Skeletal muscle satellite cell (primary cell): ENCODE data around the gene CEP83. TPM values are rescaled to one million over a fixed set of nuclear protein-coding genes. Genes with fewer than 3 reads are reported as not detected.

Source experiments
- H3K27me3 ChIP-seq: 2 replicates; pipeline ENCODE4 v1.7.0; 2013; ENCODE audit warnings: low read length; ENCODE audit not compliant: control insufficient read depth, insufficient read depth
- H3K36me3 ChIP-seq: 2 replicates; pipeline ENCODE4 v1.7.0; 2013; ENCODE audit warnings: mild to moderate bottlenecking, control low read depth, low read length; ENCODE audit not compliant: insufficient read depth
- H3K4me1 ChIP-seq: 2 replicates; pipeline ENCODE4 v1.7.0; 2013; ENCODE audit warnings: low read length; ENCODE audit not compliant: control insufficient read depth, insufficient read depth
- H3K4me2 ChIP-seq: 2 replicates; pipeline ENCODE4 v1.7.0; 2013; ENCODE audit warnings: mild to moderate bottlenecking, low read length
- H3K4me3 ChIP-seq: 2 replicates; pipeline ENCODE4 v1.7.0; 2013; ENCODE audit warnings: low read length
- H3K9ac ChIP-seq: 2 replicates; pipeline ENCODE4 v1.7.0; 2013; ENCODE audit warnings: mild to moderate bottlenecking, low read depth, low read length, moderate library complexity
- H3K9me3 ChIP-seq: replicated peaks from 2 replicates; pipeline ENCODE4 v1.7.0; 2013; ENCODE audit warnings: mild to moderate bottlenecking, control low read depth, low read length
- total RNA-seq: library from RNA; depleted of rRNA; stranded (reverse); fragments of >200 nt; gene quantifications from 2 replicates; pipeline ENCODE4 v1.2.3, GENCODE V29; 2012; rRNA removed

The CEP83 gene
- 12.0 and 18.8 TPM in 2 replicates for total RNA-seq

- peak within 1 kb of the TSS; percentile 89 for H3K4me2 ChIP-seq
- peak within 1 kb of the TSS; percentile 83 for H3K4me3 ChIP-seq
- H3K27me3 ChIP-seq = no peaks in the 10 kb centered on the region
- H3K4me1 ChIP-seq = peaks cover 5% of the 10 kb centered on the region
- no peaks in the 10 kb centered on the region for H3K36me3 ChIP-seq
- H3K9ac ChIP-seq = peak within 1 kb of the TSS; percentile 90
- H3K9me3 ChIP-seq = no peaks in the 10 kb centered on the region
These were observed at the start of gene CEP83 for GRCh38 chr12:94459728-94460615. CEP83 (minus strand) TSS chr12:94459867; CDS start chr12:94412490, 47,377 bp downstream.

- H3K4me3 ChIP-seq = no peak overlapping the region
- no peak overlapping the region for H3K4me2 ChIP-seq
- H3K4me1 ChIP-seq = no peaks in the 10 kb centered on the region
- H3K9me3 ChIP-seq = no peaks in the 10 kb centered on the region
- peaks cover 47% of the 10 kb centered on the region for H3K27me3 ChIP-seq
- H3K9ac ChIP-seq = no peak overlapping the region
- H3K36me3 ChIP-seq = no peaks in the 10 kb centered on the region
These were observed 49.6 kb upstream of the CEP83 start for GRCh38 chr12:94509317-94509716.

GRCh38 chr12:94507455-94507854 lies 47.8 kb upstream of the CEP83 start:
- Histone ChIP-seq H3K9ac (no peak overlapping the region), H3K4me2 (no peak overlapping the region), H3K9me3 (no peaks in the 10 kb centered on the region), H3K4me3 (no peak overlapping the region), H3K36me3 (no peaks in the 10 kb centered on the region), H3K4me1 (no peaks in the 10 kb centered on the region), H3K27me3 (peaks cover 46% of the 10 kb centered on the region)

- Histone ChIP-seq H3K9me3 (no peaks in the 10 kb centered on the region), H3K36me3 (no peaks in the 10 kb centered on the region), H3K4me3 (no peak overlapping the region), H3K4me2 (no peak overlapping the region), H3K9ac (no peak overlapping the region), H3K27me3 (peaks cover 30% of the 10 kb centered on the region), H3K4me1 (no peaks in the 10 kb centered on the region)
These were observed 44.7 kb upstream of the CEP83 start for GRCh38 chr12:94504386-94504785.

- Histone ChIP-seq H3K4me1 (no peaks in the 10 kb centered on the region), H3K9ac (no peak overlapping the region), H3K27me3 (peaks cover 27% of the 10 kb centered on the region), H3K36me3 (no peaks in the 10 kb centered on the region), H3K4me2 (no peak overlapping the region), H3K4me3 (no peak overlapping the region), H3K9me3 (no peaks in the 10 kb centered on the region)
These were observed 44.0 kb upstream of the CEP83 start for GRCh38 chr12:94503619-94504018.

GRCh38 chr12:94500831-94501567 lies 41.3 kb upstream of the CEP83 start:
- Histone ChIP-seq H3K4me2 (no peak overlapping the region), H3K4me3 (no peak overlapping the region), H3K27me3 (peaks cover 22% of the 10 kb centered on the region), H3K9ac (no peak overlapping the region), H3K4me1 (no peaks in the 10 kb centered on the region), H3K36me3 (no peaks in the 10 kb centered on the region), H3K9me3 (no peaks in the 10 kb centered on the region)

GRCh38 chr12:94498698-94499097 lies 39.0 kb upstream of the CEP83 start:
- Histone ChIP-seq H3K4me1 (no peaks in the 10 kb centered on the region), H3K4me3 (no peak overlapping the region), H3K9ac (no peak overlapping the region), H3K36me3 (no peaks in the 10 kb centered on the region), H3K4me2 (no peak overlapping the region), H3K9me3 (no peaks in the 10 kb centered on the region), H3K27me3 (peaks cover 16% of the 10 kb centered on the region)

- no peak overlapping the region for H3K4me3 ChIP-seq
- H3K4me2 ChIP-seq = no peak overlapping the region
- H3K9ac ChIP-seq = no peak overlapping the region
- H3K9me3 ChIP-seq = no peaks in the 10 kb centered on the region
- no peaks in the 10 kb centered on the region for H3K4me1 ChIP-seq
- peaks cover 16% of the 10 kb centered on the region for H3K27me3 ChIP-seq
- H3K36me3 ChIP-seq = no peaks in the 10 kb centered on the region
These were observed 38.4 kb upstream of the CEP83 start for GRCh38 chr12:94498073-94498472.

GRCh38 chr12:94495445-94496115 lies 35.9 kb upstream of the CEP83 start:
- Histone ChIP-seq H3K36me3 (no peaks in the 10 kb centered on the region), H3K27me3 (peaks cover 30% of the 10 kb centered on the region), H3K4me3 (no peak overlapping the region), H3K4me1 (no peaks in the 10 kb centered on the region), H3K4me2 (no peak overlapping the region), H3K9me3 (no peaks in the 10 kb centered on the region), H3K9ac (no peak overlapping the region)

- H3K36me3 ChIP-seq = no peaks in the 10 kb centered on the region
- H3K9ac ChIP-seq = no peak overlapping the region
- no peak overlapping the region for H3K4me2 ChIP-seq
- H3K4me3 ChIP-seq = no peak overlapping the region
- H3K27me3 ChIP-seq = peaks cover 32% of the 10 kb centered on the region
- H3K4me1 ChIP-seq = no peaks in the 10 kb centered on the region
- no peaks in the 10 kb centered on the region for H3K9me3 ChIP-seq
These were observed 31.8 kb upstream of the CEP83 start for GRCh38 chr12:94491489-94491888.

GRCh38 chr12:94488463-94488862 lies 28.8 kb upstream of the CEP83 start:
- H3K9ac ChIP-seq = no peak overlapping the region
- no peak overlapping the region for H3K4me2 ChIP-seq
- no peak overlapping the region for H3K4me3 ChIP-seq
- no peaks in the 10 kb centered on the region for H3K36me3 ChIP-seq
- peaks cover 23% of the 10 kb centered on the region for H3K27me3 ChIP-seq
- H3K9me3 ChIP-seq = no peaks in the 10 kb centered on the region
- no peaks in the 10 kb centered on the region for H3K4me1 ChIP-seq
